Astrocyte (in vitro differentiated cells and primary cell): ENCODE data around the gene IQCK. TPM values are rescaled to one million over a fixed set of nuclear protein-coding genes. Genes with fewer than 3 reads are reported as not detected.

Experiments
- DNase-seq: peaks from one replicate; pipeline ENCODE4 v3.0.0-alpha.2; 2010; ENCODE audit warnings: low read depth
- FAIRE-seq: peaks from 2 replicates; lab custom pipeline; 2011; peaks lifted over from hg19 to GRCh38; lab: Jason Lieb, UNC
- H2AFZ ChIP-seq: 2 replicates; pipeline ENCODE4 v1.6.0; 2012; ENCODE audit warnings: low read depth, low read length, inconsistent platforms
- H3K27ac ChIP-seq: 2 replicates; pipeline ENCODE4 v1.5.1; 2011; ENCODE audit warnings: low read depth, low read length, inconsistent platforms
- H3K27me3 ChIP-seq: 2 replicates; pipeline ENCODE4 v1.6.0; 2011; ENCODE audit warnings: low read length, inconsistent platforms; ENCODE audit not compliant: insufficient read depth
- H3K36me3 ChIP-seq: 2 replicates; pipeline ENCODE4 v1.5.1; 2011; ENCODE audit warnings: low read length, inconsistent platforms; ENCODE audit not compliant: insufficient read depth
- H3K4me1 ChIP-seq: 2 replicates; pipeline ENCODE4 v1.5.1; 2011; ENCODE audit warnings: low read length, inconsistent platforms; ENCODE audit not compliant: insufficient read depth
- H3K4me2 ChIP-seq: 2 replicates; pipeline ENCODE4 v1.6.0; 2012; ENCODE audit warnings: low read length, inconsistent platforms
- H3K4me3 ChIP-seq: 2 replicates; pipeline ENCODE4 v1.5.1; 2011; ENCODE audit warnings: low read depth, mild to moderate bottlenecking, low read length, inconsistent platforms; ENCODE audit not compliant: insufficient read depth
- H3K79me2 ChIP-seq: 2 replicates; pipeline ENCODE4 v1.6.0; 2012; ENCODE audit warnings: mild to moderate bottlenecking, low read length, inconsistent platforms; ENCODE audit not compliant: insufficient read depth
- H3K9ac ChIP-seq: 2 replicates; pipeline ENCODE4 v1.6.0; 2012; ENCODE audit warnings: mild to moderate bottlenecking, low read length, inconsistent platforms
- H3K9me3 ChIP-seq: 2 replicates; pipeline ENCODE4 v1.5.1; 2012; ENCODE audit warnings: low read depth, mild to moderate bottlenecking, low read length, inconsistent platforms; ENCODE audit not compliant: insufficient read depth
- H4K20me1 ChIP-seq: 2 replicates; pipeline ENCODE4 v1.6.0; 2012; ENCODE audit warnings: low read length, inconsistent platforms; ENCODE audit not compliant: insufficient read depth
- H3K27ac Mint-ChIP-seq: one replicate; pipeline ENCODE4 v1.8.0; 2021; ENCODE audit warnings: mild to moderate bottlenecking, mixed read lengths; ENCODE audit not compliant: unreplicated experiment
- H3K27me3 Mint-ChIP-seq: one replicate; pipeline ENCODE4 v1.8.0; 2021; ENCODE audit warnings: low read depth, mixed read lengths; ENCODE audit not compliant: unreplicated experiment
- H3K36me3 Mint-ChIP-seq: one replicate; pipeline ENCODE4 v1.8.0; 2021; ENCODE audit warnings: low read depth, mixed read lengths; ENCODE audit not compliant: unreplicated experiment
- H3K4me1 Mint-ChIP-seq: one replicate; pipeline ENCODE4 v1.8.0; 2021; ENCODE audit warnings: low read depth, mixed read lengths; ENCODE audit not compliant: unreplicated experiment
- H3K4me3 Mint-ChIP-seq: one replicate; pipeline ENCODE4 v1.8.0; 2021; ENCODE audit warnings: mild to moderate bottlenecking, moderate library complexity, mixed read lengths; ENCODE audit not compliant: unreplicated experiment
- H3K9me3 Mint-ChIP-seq: one replicate; pipeline ENCODE4 v1.8.0; 2021; ENCODE audit warnings: mild to moderate bottlenecking, mixed read lengths; ENCODE audit not compliant: unreplicated experiment
- EZH2 ChIP-seq: IDR thresholded peaks from 2 replicates; pipeline ENCODE4 v1.6.1; 2012; ENCODE audit warnings: mild to moderate bottlenecking, low read length, inconsistent platforms; ENCODE audit not compliant: insufficient read depth
- total RNA-seq: library from RNA; stranded (reverse); gene quantifications from 2 replicates; pipeline ENCODE4 v1.2.1, GENCODE V29; 2021
- TF ChIP-seq, protein P1 (sequence below): IDR thresholded peaks from 2 replicates; pipeline ENCODE4 v1.5.1; 2011; ENCODE audit warnings: low read depth, mild to moderate bottlenecking, inconsistent platforms, low read length, moderate library complexity; ENCODE audit not compliant: insufficient read depth

IQCK gene
- total RNA-seq, 1 donor from 2014 or later, result 5.9 TPM

- Mint-ChIP-seq H3K4me3 (no peak overlapping the region), H3K36me3 (peaks cover 29% of the 10 kb centered on the region), H3K27me3 (no peaks in the 10 kb centered on the region), H3K4me1 (peaks cover 21% of the 10 kb centered on the region), H3K27ac (no peak overlapping the region), H3K9me3 (peaks cover 3% of the 10 kb centered on the region)
- Histone ChIP-seq H3K4me3 (no peak overlapping the region), H4K20me1 (peaks cover 41% of the 10 kb centered on the region), H3K9me3 (no peaks in the 10 kb centered on the region), H3K27ac (no peak overlapping the region), H3K36me3 (peaks cover 19% of the 10 kb centered on the region), H2AFZ (no peak overlapping the region), H3K4me1 (peaks cover 18% of the 10 kb centered on the region), H3K4me2 (no peak overlapping the region), H3K79me2 (peaks cover 62% of the 10 kb centered on the region), H3K9ac (no peak overlapping the region), H3K27me3 (no peaks in the 10 kb centered on the region)
- TF ChIP-seq, protein P1, sequence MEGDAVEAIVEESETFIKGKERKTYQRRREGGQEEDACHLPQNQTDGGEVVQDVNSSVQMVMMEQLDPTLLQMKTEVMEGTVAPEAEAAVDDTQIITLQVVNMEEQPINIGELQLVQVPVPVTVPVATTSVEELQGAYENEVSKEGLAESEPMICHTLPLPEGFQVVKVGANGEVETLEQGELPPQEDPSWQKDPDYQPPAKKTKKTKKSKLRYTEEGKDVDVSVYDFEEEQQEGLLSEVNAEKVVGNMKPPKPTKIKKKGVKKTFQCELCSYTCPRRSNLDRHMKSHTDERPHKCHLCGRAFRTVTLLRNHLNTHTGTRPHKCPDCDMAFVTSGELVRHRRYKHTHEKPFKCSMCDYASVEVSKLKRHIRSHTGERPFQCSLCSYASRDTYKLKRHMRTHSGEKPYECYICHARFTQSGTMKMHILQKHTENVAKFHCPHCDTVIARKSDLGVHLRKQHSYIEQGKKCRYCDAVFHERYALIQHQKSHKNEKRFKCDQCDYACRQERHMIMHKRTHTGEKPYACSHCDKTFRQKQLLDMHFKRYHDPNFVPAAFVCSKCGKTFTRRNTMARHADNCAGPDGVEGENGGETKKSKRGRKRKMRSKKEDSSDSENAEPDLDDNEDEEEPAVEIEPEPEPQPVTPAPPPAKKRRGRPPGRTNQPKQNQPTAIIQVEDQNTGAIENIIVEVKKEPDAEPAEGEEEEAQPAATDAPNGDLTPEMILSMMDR, result no peak
- no peak for TF ChIP-seq EZH2
- DNase-seq, result no peak
- FAIRE-seq, result no peak
These were observed 8.5 kb upstream of the IQCK start for GRCh38 chr16:19709381-19710136.

DNA sequence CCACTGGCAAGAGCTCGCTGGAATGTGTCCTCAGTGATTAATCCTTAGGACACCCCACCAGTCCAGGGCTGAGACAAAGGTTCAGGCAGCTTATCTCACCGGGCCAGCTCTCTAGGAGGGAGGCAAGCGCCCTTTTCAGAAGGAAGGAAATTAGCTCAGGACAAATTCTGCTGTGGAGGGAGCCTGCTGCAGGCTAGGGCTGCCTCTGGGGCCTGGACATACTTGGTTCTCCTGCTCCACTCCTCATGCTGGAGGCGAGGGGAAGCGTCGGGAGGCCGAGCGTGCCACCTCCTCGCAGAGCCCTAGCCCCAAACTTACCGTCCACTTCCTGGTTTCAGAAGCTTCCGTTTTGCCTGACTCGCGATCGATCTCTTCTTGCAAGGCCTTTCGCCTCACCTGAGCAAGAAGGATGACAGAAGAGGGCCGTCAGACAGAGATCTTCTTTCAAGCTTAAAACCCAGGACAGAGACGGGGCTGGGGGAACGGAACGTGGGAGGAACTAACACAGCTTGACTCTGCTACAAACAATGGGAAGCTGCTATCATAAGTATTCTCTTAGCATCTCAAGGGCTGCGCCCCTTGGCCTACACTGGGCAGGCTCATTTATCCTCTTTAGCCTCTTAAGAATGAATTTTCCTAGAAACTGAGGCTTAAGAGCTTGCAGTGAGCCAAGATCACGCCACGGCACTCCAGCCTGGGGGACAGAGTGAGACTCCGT lies 7.7 kb upstream of the IQCK start:
- H3K36me3 ChIP-seq, result peaks cover 12% of the 10 kb centered on the region

More for the DNA sequence above, 7.7 kb upstream of the IQCK start:
- Mint-ChIP-seq H3K9me3 (no peaks in the 10 kb centered on the region), H3K27me3 (no peaks in the 10 kb centered on the region), H3K4me1 (peaks cover 14% of the 10 kb centered on the region), H3K27ac (no peak overlapping the region), H3K36me3 (peaks cover 24% of the 10 kb centered on the region), H3K4me3 (no peak overlapping the region)
- FAIRE-seq (no peak), DNase-seq (no peak)
- H4K20me1 ChIP-seq, result peaks cover 45% of the 10 kb centered on the region
- peak overlapping the region; percentile 22 for H3K4me2 ChIP-seq
- no peaks in the 10 kb centered on the region for H3K9me3 ChIP-seq
- TF ChIP-seq EZH2, result no peak
- TF ChIP-seq, protein P1, result no peak
- H3K27me3 ChIP-seq, result no peaks in the 10 kb centered on the region
- no peak overlapping the region for H2AFZ ChIP-seq
- no peak overlapping the region for H3K27ac ChIP-seq
- H3K4me1 ChIP-seq, result peaks cover 12% of the 10 kb centered on the region
- H3K9ac ChIP-seq, result no peak overlapping the region
- no peak overlapping the region for H3K4me3 ChIP-seq
- H3K79me2 ChIP-seq, result peaks cover 67% of the 10 kb centered on the region
